Pancreas (tissue), 10 donors: ENCODE data around the gene AGBL4. TPM values are rescaled to one million over a fixed set of nuclear protein-coding genes. Genes with fewer than 3 reads are reported as not detected.

Source experiments
- ATAC-seq, 4 donors: fragments of 200-7000 bp; cut with Tn5 transposase; one replicate each; pipeline versions ENCODE4 v1.8.0 to v1.9.1; 2020; ENCODE audit warnings: mild to moderate bottlenecking in 4 of 4, moderate library complexity in 4 of 4
- DNase-seq, 6 donors: peaks; one replicate each; pipeline ENCODE4 v3.0.0-alpha.2; 2020
- FAIRE-seq: peaks from 2 replicates; lab custom pipeline; 2012; peaks lifted over from hg19 to GRCh38; lab: Jason Lieb, UNC
- H3K27ac ChIP-seq, 4 donors: fragments of 200-600 bp; sonication (generic); 1 replicate in 3 of 4; 2 replicates in 1 of 4; pipeline versions ENCODE4 v1.5.0 to v1.8.0; 2020
- H3K27me3 ChIP-seq, 4 donors: fragments of 200-600 bp; one replicate each; pipeline ENCODE4 v1.8.0; 2021
- H3K36me3 ChIP-seq, 3 donors: fragments of 200-600 bp; sonication (generic) in 1 of 3; one replicate each; pipeline versions ENCODE4 v1.5.0 to v1.8.0; 2020 to 2021
- H3K4me1 ChIP-seq, 3 donors: fragments of 200-600 bp; one replicate each; pipeline ENCODE4 v1.8.0; 2021
- H3K4me3 ChIP-seq, 4 donors: fragments of 200-600 bp; sonication (generic) in 2 of 4; one replicate each; pipeline versions ENCODE4 v1.5.0 to v1.8.0; 2020 to 2021
- H3K9me3 ChIP-seq, 4 donors: fragments of 200-600 bp; one replicate each; pipeline ENCODE4 v1.8.0; 2021
- WGBS, 2 donors: extraction: QIAGEN DNeasy Blood & Tissue Kit; methylation state at CpG; one replicate each; pipeline ENCODE4 v1.1.7; 2013; 5-methylcytosine and 5-hydroxymethylcytosine counted together
- intact Hi-C, 3 donors: fragments of 100-400 bp; cut with DNase I; formaldehyde crosslinking; loops; one replicate each; pipeline versions ENCODE4 v1.11.1 to v1.14.2; 2022
- polyA plus RNA-seq, 2 donors: library from polyadenylated mRNA; stranded (reverse); fragments of 200-250 nt; gene quantifications; one replicate each; pipeline ENCODE4 v1.2.3, GENCODE V29; 2013
- total RNA-seq, 6 donors: library from RNA; stranded (reverse); fragmentation: NEBNext Ultra II Directional in 4 of 6; extraction: Animal tissue kit (Norgen Biotek cat#: 25700) in 4 of 6; gene quantifications; one replicate each; pipeline versions ENCODE4 v1.2.1 to v1.2.4, GENCODE V29; 2021 to 2023
- TF ChIP-seq, protein P1 (sequence below), 4 donors: fragments of 200-600 bp; sonication (generic) in 3 of 4; IDR thresholded peaks; one replicate each; pipeline versions ENCODE4 v1.5.0 to v1.8.0; 2021; ENCODE audit warnings: antibody characterized with exemption in 4 of 4
- donor health status: healthy with polysubstance abuse.
- donor health status: DM: no; HTN: no; CAD: no; lungs with moderate emphysema.
- donor health status: DM: no; HTN: no; CAD: no.
- donor health status: control.
- donor health status: control.
- donor health status: Bipolar disorder and iron deficiency.
- donor health status: DM: yes; HTN: yes; CAD: no.
- donor health status: DM: no; HTN: no; CAD: no.
- donor health status: DM: no; HTN: no; CAD: no.
- donor health status: DM: yes; HTN: yes; CAD: no.

Gene AGBL4
- total and polyA plus RNA-seq, 8 donors = 0.15 to 1.2 (median 0.59) TPM

GRCh38 chr1:49252917-49253316, 770.8 kb downstream of the AGBL4 start:
- Histone ChIP-seq H3K4me1 (no peaks in the 10 kb centered on the region), H3K27ac (no peak overlapping the region), H3K36me3 (no peaks in the 10 kb centered on the region), H3K27me3 (no peaks in the 10 kb centered on the region), H3K4me3 (no peak overlapping the region), H3K9me3 (peaks cover 0 to 4% (median 0%) of the 10 kb centered on the region in 4 donors)
- no peak for FAIRE-seq
- TF ChIP-seq, protein P1, sequence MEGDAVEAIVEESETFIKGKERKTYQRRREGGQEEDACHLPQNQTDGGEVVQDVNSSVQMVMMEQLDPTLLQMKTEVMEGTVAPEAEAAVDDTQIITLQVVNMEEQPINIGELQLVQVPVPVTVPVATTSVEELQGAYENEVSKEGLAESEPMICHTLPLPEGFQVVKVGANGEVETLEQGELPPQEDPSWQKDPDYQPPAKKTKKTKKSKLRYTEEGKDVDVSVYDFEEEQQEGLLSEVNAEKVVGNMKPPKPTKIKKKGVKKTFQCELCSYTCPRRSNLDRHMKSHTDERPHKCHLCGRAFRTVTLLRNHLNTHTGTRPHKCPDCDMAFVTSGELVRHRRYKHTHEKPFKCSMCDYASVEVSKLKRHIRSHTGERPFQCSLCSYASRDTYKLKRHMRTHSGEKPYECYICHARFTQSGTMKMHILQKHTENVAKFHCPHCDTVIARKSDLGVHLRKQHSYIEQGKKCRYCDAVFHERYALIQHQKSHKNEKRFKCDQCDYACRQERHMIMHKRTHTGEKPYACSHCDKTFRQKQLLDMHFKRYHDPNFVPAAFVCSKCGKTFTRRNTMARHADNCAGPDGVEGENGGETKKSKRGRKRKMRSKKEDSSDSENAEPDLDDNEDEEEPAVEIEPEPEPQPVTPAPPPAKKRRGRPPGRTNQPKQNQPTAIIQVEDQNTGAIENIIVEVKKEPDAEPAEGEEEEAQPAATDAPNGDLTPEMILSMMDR (IDR thresholded peaks at IDR 0.05) = no peak
- no peak for DNase-seq
- intact Hi-C loops = no loop called here
- no peak for ATAC-seq

- ATAC-seq (no peak), DNase-seq (peak in 1 of 6 donors; percentile 27), FAIRE-seq (no peak)
- peaks cover 0 to 4% (median 0%) of the 10 kb centered on the region in 4 donors for H3K9me3 ChIP-seq
- H3K4me1 ChIP-seq = no peaks in the 10 kb centered on the region
- intact Hi-C loops = no loop called here
- no peaks in the 10 kb centered on the region for H3K27me3 ChIP-seq
- no peak overlapping the region for H3K27ac ChIP-seq
- H3K36me3 ChIP-seq = no peaks in the 10 kb centered on the region
- 67 to 74% methylated on average over 2 of the region's 2 CpGs for WGBS, 2 donors
- H3K4me3 ChIP-seq = no peak overlapping the region
- TF ChIP-seq, protein P1 (IDR thresholded peaks at IDR 0.05) = no peak
These were observed 772.6 kb downstream of the AGBL4 start for GRCh38 chr1:49251019-49251784.

DNA sequence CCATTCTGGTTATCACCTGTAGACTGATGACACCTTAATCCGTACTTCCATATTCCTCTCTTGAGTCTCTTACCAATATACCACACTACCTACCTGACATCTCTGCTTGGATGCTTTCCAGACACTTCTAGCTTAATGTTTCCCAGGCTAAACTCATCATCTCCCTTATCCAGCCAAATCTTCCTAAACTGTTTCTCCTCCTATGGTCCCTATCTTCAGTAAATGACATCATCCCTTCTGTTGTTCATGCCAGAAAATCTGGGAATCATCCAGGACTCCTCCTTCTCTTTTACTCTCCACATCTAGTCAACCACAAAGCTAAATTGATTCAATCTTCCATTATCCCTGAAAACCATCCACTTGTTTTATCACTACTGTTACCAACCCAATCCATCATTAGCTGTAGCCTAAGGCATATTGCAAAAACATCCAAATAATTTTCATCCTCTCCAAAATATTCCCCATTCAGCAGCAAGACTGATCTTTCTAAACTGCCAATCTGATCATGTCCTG, 783.0 kb downstream of the AGBL4 start:
- Histone ChIP-seq H3K27ac (no peak overlapping the region), H3K27me3 (no peaks in the 10 kb centered on the region), H3K36me3 (no peaks in the 10 kb centered on the region), H3K9me3 (no peaks in the 10 kb centered on the region), H3K4me3 (no peak overlapping the region), H3K4me1 (no peaks in the 10 kb centered on the region)
- DNase-seq (no peak), FAIRE-seq (no peak), ATAC-seq (no peak)
- intact Hi-C loops = no loop called here
- WGBS, 2 donors = 74 to 87% methylated on average over 1 of the region's 1 CpG
- TF ChIP-seq, protein P1 (IDR thresholded peaks at IDR 0.05) = no peak

DNA sequence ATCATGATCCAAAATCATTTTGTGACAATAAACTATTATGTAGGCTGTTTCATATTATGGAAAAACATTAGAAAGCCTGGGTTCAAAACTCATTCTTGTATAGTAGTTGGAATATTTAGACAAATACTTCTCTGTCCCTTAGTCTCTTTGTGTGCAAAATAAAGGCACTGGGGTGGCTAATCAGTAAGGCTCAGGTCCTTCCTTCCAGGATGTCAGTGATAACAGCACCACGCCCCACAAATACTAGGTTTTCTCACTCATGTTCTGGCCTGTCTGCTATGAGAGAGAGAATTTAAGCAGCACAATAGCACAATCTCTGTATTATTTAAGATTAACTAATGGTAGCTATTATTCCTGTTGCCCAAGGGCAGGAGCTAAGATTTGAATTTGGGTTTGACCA, 788.8 kb downstream of the AGBL4 start:
- H3K27me3 ChIP-seq = no peaks in the 10 kb centered on the region
- no peaks in the 10 kb centered on the region for H3K36me3 ChIP-seq
- no peak overlapping the region for H3K4me3 ChIP-seq
- no peaks in the 10 kb centered on the region for H3K9me3 ChIP-seq
- ATAC-seq = no peak
- intact Hi-C loops = no loop called here
- no peak overlapping the region for H3K27ac ChIP-seq
- TF ChIP-seq, protein P1 (IDR thresholded peaks at IDR 0.05) = no peak
- no peak for FAIRE-seq
- 68 to 73% methylated on average over 1 of the region's 1 CpG for WGBS, 2 donors
- no peaks in the 10 kb centered on the region for H3K4me1 ChIP-seq
- DNase-seq = no peak

DNA sequence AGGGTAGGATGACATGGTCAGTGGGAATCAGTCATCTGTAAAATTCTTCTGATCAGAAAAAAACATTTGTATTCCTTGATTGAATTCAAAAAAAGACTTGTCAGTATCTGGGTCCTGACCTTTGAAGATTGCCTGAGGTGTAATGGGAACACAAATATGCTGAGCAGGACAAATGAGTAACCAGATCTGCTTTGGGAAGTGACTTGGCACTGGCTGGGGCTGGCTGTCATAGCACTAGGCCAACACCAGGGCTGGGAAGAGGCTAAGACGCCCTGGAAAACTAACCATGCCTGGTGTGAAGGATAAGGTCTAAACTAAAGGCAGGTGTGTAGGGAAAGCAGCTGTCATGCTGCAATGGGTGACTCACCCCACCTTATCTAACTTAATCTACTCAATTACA, 794.2 kb downstream of the AGBL4 start:
- Histone ChIP-seq H3K27me3 (no peaks in the 10 kb centered on the region), H3K27ac (no peak overlapping the region), H3K9me3 (no peaks in the 10 kb centered on the region), H3K4me3 (no peak overlapping the region), H3K36me3 (no peaks in the 10 kb centered on the region), H3K4me1 (peaks cover 0 to 3% (median 0%) of the 10 kb centered on the region in 3 donors)
- FAIRE-seq (no peak), DNase-seq (peak; percentile 9 to 36 (median 28)), ATAC-seq (peak in 3 of 4 donors; percentile 70 to 80 (median 75))
- TF ChIP-seq, protein P1 (IDR thresholded peaks at IDR 0.05) = peak in 1 of 4 donors; percentile 22
- 21 to 32% methylated on average over 1 of the region's 1 CpG for WGBS, 2 donors
- intact Hi-C loops = no loop called here
